ENCODE data around the gene PDHA2.

The PDHA2 gene

DNA sequence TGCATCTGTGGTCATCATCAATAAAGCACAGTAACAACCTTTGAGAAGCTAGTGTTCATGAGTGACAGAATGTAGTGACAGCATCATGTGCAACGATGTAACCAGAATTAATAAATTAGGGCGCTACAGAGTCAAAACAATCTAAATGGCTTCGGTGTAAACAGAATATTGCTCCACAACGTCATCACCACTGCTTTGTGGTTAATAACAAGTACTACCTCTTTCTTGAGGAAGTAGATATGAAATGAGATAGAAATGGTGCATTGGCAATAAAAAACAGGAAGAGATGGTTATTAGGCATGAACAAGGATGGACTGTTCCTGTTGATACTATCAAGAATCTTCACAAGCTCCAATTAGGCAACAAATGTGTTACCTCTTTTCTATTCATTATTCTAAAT, 8.7 kb upstream of the PDHA2 start:
- no peak overlapping the region for H2BK15ac ChIP-seq (replicated peaks; ENCODE audit: low read depth)
- no peak overlapping the region for H3K9ac ChIP-seq (ENCODE audit: low read length)
- no peak overlapping the region for H2AK5ac ChIP-seq (ENCODE audit: low read length)
- H4K5ac ChIP-seq (ENCODE audit: low read length), result no peak overlapping the region
- H3K56ac ChIP-seq (ENCODE audit: low read length), result no peak overlapping the region
- no peak overlapping the region for H3K4ac ChIP-seq (ENCODE audit: low read depth, low read length)
- no peaks in the 10 kb centered on the region for H3K79me1 ChIP-seq (ENCODE audit: low read length)
- H4K8ac ChIP-seq (ENCODE audit: low read depth, low read length), result no peak overlapping the region
- H3K23ac ChIP-seq (ENCODE audit: low read length), result no peak overlapping the region
- no peaks in the 10 kb centered on the region for H3K36me3 ChIP-seq (ENCODE audit: control insufficient read depth, insufficient read depth, low read length)
- no peak overlapping the region for H2BK5ac ChIP-seq (ENCODE audit: low read length)
- no peaks in the 10 kb centered on the region for H3K79me2 ChIP-seq (ENCODE audit: control insufficient read depth, insufficient read depth, low read length)
- H3K4me1 ChIP-seq (ENCODE audit: control insufficient read depth, low read depth, low read length), result no peaks in the 10 kb centered on the region
- H3K18ac ChIP-seq (ENCODE audit: low read length), result no peak overlapping the region
- H3K27me3 ChIP-seq (ENCODE audit: insufficient read depth, low read length, poor library complexity), result no peaks in the 10 kb centered on the region
- no peak for DNase-seq
- no peak overlapping the region for H3K27ac ChIP-seq (ENCODE audit: low read depth, low read length)
- WGBS (ENCODE audit: extremely low coverage, insufficient coverage, low lambda C conversion rate), result no CpG with 5 or more reads among the region's 4 CpGs
- H3K4me3 ChIP-seq (ENCODE audit: low read length), result no peak overlapping the region
- H2BK120ac ChIP-seq (ENCODE audit: low read depth, low read length), result no peak overlapping the region
- no peak overlapping the region for H3K4me2 ChIP-seq (ENCODE audit: low read length)

DNA sequence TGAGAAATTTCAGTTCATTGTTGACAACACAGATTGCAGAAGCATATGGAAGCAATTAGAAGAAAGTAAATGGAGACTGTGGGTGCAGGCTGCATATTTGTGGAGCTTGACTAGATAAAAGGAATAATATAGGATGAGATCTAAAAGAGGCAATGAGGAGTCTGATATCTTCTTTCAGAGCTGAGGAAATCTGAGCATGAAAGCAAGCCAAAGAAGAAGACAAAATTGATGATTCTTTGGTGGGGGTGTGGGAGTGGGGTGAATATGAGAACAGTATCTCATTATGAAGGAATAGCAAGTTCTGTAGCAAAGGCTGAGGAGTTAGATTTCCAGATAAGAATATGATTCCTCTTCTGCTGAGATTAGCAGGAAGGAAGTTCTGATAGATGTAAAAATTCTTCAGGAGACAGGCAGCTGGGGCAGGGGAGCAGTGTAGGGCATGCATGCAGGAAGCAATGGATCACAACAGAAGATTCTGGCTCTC, 6.1 kb upstream of the PDHA2 start:
- Histone ChIP-seq H3K79me2 (ENCODE audit: control insufficient read depth, insufficient read depth, low read length) (no peaks in the 10 kb centered on the region), H3K4me1 (ENCODE audit: control insufficient read depth, low read depth, low read length) (no peaks in the 10 kb centered on the region), H2BK15ac (replicated peaks; ENCODE audit: low read depth) (no peak overlapping the region), H2BK120ac (ENCODE audit: low read depth, low read length) (no peak overlapping the region), H4K8ac (ENCODE audit: low read depth, low read length) (no peak overlapping the region), H4K5ac (ENCODE audit: low read length) (no peak overlapping the region), H3K4ac (ENCODE audit: low read depth, low read length) (no peak overlapping the region), H3K18ac (ENCODE audit: low read length) (no peak overlapping the region), H3K36me3 (ENCODE audit: control insufficient read depth, insufficient read depth, low read length) (no peaks in the 10 kb centered on the region), H2BK5ac (ENCODE audit: low read length) (no peak overlapping the region), H3K4me3 (ENCODE audit: low read length) (no peak overlapping the region), H3K9ac (ENCODE audit: low read length) (no peak overlapping the region), H3K23ac (ENCODE audit: low read length) (no peak overlapping the region), H3K27me3 (ENCODE audit: insufficient read depth, low read length, poor library complexity) (no peaks in the 10 kb centered on the region), H3K27ac (ENCODE audit: low read depth, low read length) (no peak overlapping the region), H3K56ac (ENCODE audit: low read length) (no peak overlapping the region), H3K79me1 (ENCODE audit: low read length) (no peaks in the 10 kb centered on the region), H2AK5ac (ENCODE audit: low read length) (no peak overlapping the region), H3K4me2 (ENCODE audit: low read length) (no peak overlapping the region)
- peak; percentile 6 for DNase-seq

DNA sequence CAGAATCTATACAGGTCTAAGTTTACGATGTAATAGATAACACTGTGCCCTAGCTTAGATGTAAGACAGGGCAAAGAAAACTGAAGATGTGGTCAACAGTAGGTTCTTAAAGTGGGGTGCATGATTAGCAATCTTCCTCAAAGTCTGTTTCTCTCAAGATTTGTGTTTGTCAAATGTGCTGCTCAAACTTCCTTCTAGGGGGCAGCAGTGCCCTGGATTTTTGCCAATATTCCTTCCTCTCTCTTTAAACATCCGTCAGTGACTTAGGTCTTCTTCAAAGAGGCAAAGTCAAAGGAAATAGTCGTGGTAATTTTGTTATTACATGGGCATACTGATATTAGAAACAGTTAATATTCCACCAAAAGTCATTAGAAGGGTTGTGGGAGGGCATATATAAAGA, 4.2 kb upstream of the PDHA2 start:
- Histone ChIP-seq H3K4me2 (ENCODE audit: low read length) (no peak overlapping the region), H3K56ac (ENCODE audit: low read length) (no peak overlapping the region), H3K36me3 (ENCODE audit: control insufficient read depth, insufficient read depth, low read length) (no peaks in the 10 kb centered on the region), H2AK5ac (ENCODE audit: low read length) (no peak overlapping the region), H3K4me1 (ENCODE audit: control insufficient read depth, low read depth, low read length) (no peaks in the 10 kb centered on the region), H3K27me3 (ENCODE audit: insufficient read depth, low read length, poor library complexity) (no peaks in the 10 kb centered on the region), H2BK15ac (replicated peaks; ENCODE audit: low read depth) (no peak overlapping the region), H3K18ac (ENCODE audit: low read length) (no peak overlapping the region), H2BK120ac (ENCODE audit: low read depth, low read length) (no peak overlapping the region), H3K4me3 (ENCODE audit: low read length) (no peak overlapping the region), H3K4ac (ENCODE audit: low read depth, low read length) (no peak overlapping the region), H4K5ac (ENCODE audit: low read length) (no peak overlapping the region), H3K23ac (ENCODE audit: low read length) (no peak overlapping the region), H3K79me1 (ENCODE audit: low read length) (no peaks in the 10 kb centered on the region), H3K27ac (ENCODE audit: low read depth, low read length) (no peak overlapping the region), H2BK5ac (ENCODE audit: low read length) (no peak overlapping the region), H3K79me2 (ENCODE audit: control insufficient read depth, insufficient read depth, low read length) (no peaks in the 10 kb centered on the region), H4K8ac (ENCODE audit: low read depth, low read length) (no peak overlapping the region), H3K9ac (ENCODE audit: low read length) (no peak overlapping the region)
- no CpG with 5 or more reads among the region's 3 CpGs for WGBS (ENCODE audit: extremely low coverage, insufficient coverage, low lambda C conversion rate)
- peak; percentile 68 for DNase-seq

DNA sequence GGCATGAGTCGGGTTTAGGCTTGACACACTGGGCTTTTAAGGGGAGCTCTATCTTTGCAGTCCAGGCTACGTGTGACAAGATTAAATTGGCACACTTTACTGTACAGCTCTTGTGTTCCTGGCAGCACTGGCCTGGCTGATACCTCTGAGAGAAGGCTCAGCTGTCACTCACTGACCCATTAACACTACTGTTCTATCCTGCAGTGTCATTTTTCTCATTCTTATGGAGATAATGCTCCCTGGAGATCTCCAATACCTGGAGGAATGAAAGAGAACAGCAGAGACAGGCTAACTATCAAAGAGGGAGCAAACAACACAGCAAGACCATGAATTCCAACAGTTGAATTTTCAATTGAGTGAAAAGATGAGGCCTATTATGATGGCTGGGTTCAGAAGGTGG, 1.7 kb upstream of the PDHA2 start:
- Histone ChIP-seq H3K4me2 (ENCODE audit: low read length) (no peak overlapping the region), H3K56ac (ENCODE audit: low read length) (no peak overlapping the region), H2BK120ac (ENCODE audit: low read depth, low read length) (no peak overlapping the region), H3K4me3 (ENCODE audit: low read length) (no peak overlapping the region), H3K9ac (ENCODE audit: low read length) (no peak overlapping the region), H3K79me2 (ENCODE audit: control insufficient read depth, insufficient read depth, low read length) (no peaks in the 10 kb centered on the region), H4K8ac (ENCODE audit: low read depth, low read length) (no peak overlapping the region), H3K27me3 (ENCODE audit: insufficient read depth, low read length, poor library complexity) (no peaks in the 10 kb centered on the region), H3K18ac (ENCODE audit: low read length) (no peak overlapping the region), H2BK15ac (replicated peaks; ENCODE audit: low read depth) (no peak overlapping the region), H3K4ac (ENCODE audit: low read depth, low read length) (no peak overlapping the region), H3K36me3 (ENCODE audit: control insufficient read depth, insufficient read depth, low read length) (no peaks in the 10 kb centered on the region), H2AK5ac (ENCODE audit: low read length) (no peak overlapping the region), H3K23ac (ENCODE audit: low read length) (no peak overlapping the region), H3K27ac (ENCODE audit: low read depth, low read length) (no peak overlapping the region), H3K79me1 (ENCODE audit: low read length) (no peaks in the 10 kb centered on the region), H2BK5ac (ENCODE audit: low read length) (no peak overlapping the region), H4K5ac (ENCODE audit: low read length) (no peak overlapping the region), H3K4me1 (ENCODE audit: control insufficient read depth, low read depth, low read length) (no peaks in the 10 kb centered on the region)
- peak; percentile 9 for DNase-seq
- WGBS (ENCODE audit: extremely low coverage, insufficient coverage, low lambda C conversion rate), result no CpG with 5 or more reads among the region's 2 CpGs

DNA sequence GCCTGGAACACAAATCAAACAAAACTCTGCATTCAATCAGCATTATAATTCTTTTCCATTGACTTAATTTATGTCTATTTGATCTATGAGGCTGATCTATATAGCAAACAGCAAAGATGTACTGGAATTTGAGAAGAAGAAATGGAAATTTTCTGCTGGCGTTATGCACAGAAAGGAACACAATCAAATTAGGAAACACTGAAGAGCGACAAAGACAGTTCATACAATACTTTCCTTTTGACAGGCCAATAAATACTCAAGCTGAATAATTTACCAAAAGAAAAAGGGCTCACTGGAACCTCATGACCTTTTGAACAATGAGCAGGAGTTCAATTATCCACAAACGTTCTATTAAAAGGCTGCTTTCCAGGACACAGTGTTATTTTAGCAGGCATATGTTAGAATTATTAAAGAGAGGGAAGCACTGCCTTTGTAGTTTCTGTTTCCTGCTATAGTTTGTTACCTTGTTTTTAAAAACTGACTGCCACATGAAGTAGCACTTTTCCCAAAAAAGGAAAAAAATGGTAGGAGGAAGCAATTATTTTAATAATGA, 8.1 kb downstream of the PDHA2 start:
- no peak overlapping the region for H4K8ac ChIP-seq (ENCODE audit: low read depth, low read length)
- WGBS (ENCODE audit: extremely low coverage, insufficient coverage, low lambda C conversion rate), result no CpG with 5 or more reads among the region's 3 CpGs

DNA sequence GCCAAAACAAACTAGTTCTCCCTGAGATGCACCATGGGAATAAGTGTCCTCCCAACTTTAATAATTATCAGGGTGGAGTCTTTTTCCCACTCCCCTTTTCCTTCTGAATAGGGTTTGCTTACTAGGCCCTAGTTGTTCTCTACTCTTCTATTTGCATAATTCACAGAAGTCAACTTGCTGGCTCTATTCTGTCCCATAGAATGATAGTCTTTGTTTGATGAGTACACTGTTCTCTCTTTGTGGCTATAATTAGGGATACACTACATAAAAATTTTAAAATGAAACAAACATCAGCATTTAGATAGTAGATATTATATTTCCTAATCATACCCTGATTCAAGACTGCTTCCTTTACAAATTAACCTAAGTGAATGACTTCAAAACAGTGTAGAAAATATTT, 10.3 kb downstream of the PDHA2 start:
- Histone ChIP-seq H4K8ac (ENCODE audit: low read depth, low read length) (no peak overlapping the region), H3K9ac (ENCODE audit: low read length) (no peak overlapping the region), H4K5ac (ENCODE audit: low read length) (no peak overlapping the region), H3K27ac (ENCODE audit: low read depth, low read length) (no peak overlapping the region), H3K79me1 (ENCODE audit: low read length) (no peaks in the 10 kb centered on the region), H3K18ac (ENCODE audit: low read length) (no peak overlapping the region), H2AK5ac (ENCODE audit: low read length) (no peak overlapping the region), H3K56ac (ENCODE audit: low read length) (no peak overlapping the region), H2BK120ac (ENCODE audit: low read depth, low read length) (no peak overlapping the region), H3K27me3 (ENCODE audit: insufficient read depth, low read length, poor library complexity) (no peaks in the 10 kb centered on the region), H2BK5ac (ENCODE audit: low read length) (no peak overlapping the region), H3K4me2 (ENCODE audit: low read length) (no peak overlapping the region), H3K23ac (ENCODE audit: low read length) (no peak overlapping the region), H2BK15ac (replicated peaks; ENCODE audit: low read depth) (no peak overlapping the region), H3K4me1 (ENCODE audit: control insufficient read depth, low read depth, low read length) (no peaks in the 10 kb centered on the region), H3K4me3 (ENCODE audit: low read length) (no peak overlapping the region), H3K79me2 (ENCODE audit: control insufficient read depth, insufficient read depth, low read length) (no peaks in the 10 kb centered on the region), H3K4ac (ENCODE audit: low read depth, low read length) (no peak overlapping the region), H3K36me3 (ENCODE audit: control insufficient read depth, insufficient read depth, low read length) (no peaks in the 10 kb centered on the region)
- no peak for DNase-seq

More for the DNA sequence above, 8.1 kb downstream of the PDHA2 start:
- H3K4me3 ChIP-seq (ENCODE audit: low read length), result no peak overlapping the region
- no peaks in the 10 kb centered on the region for H3K4me1 ChIP-seq (ENCODE audit: control insufficient read depth, low read depth, low read length)
- no peak overlapping the region for H3K18ac ChIP-seq (ENCODE audit: low read length)
- no peak for DNase-seq
- no peak overlapping the region for H2AK5ac ChIP-seq (ENCODE audit: low read length)
- no peak overlapping the region for H4K5ac ChIP-seq (ENCODE audit: low read length)
- H3K27me3 ChIP-seq (ENCODE audit: insufficient read depth, low read length, poor library complexity), result no peaks in the 10 kb centered on the region
- no peak overlapping the region for H2BK15ac ChIP-seq (replicated peaks; ENCODE audit: low read depth)
- H3K56ac ChIP-seq (ENCODE audit: low read length), result no peak overlapping the region
- no peak overlapping the region for H2BK5ac ChIP-seq (ENCODE audit: low read length)
- H3K36me3 ChIP-seq (ENCODE audit: control insufficient read depth, insufficient read depth, low read length), result no peaks in the 10 kb centered on the region
- H3K23ac ChIP-seq (ENCODE audit: low read length), result no peak overlapping the region
- H3K4me2 ChIP-seq (ENCODE audit: low read length), result no peak overlapping the region
- no peaks in the 10 kb centered on the region for H3K79me1 ChIP-seq (ENCODE audit: low read length)
- no peaks in the 10 kb centered on the region for H3K79me2 ChIP-seq (ENCODE audit: control insufficient read depth, insufficient read depth, low read length)
- H3K4ac ChIP-seq (ENCODE audit: low read depth, low read length), result no peak overlapping the region
- no peak overlapping the region for H2BK120ac ChIP-seq (ENCODE audit: low read depth, low read length)
- no peak overlapping the region for H3K27ac ChIP-seq (ENCODE audit: low read depth, low read length)
- no peak overlapping the region for H3K9ac ChIP-seq (ENCODE audit: low read length)
